ENCODE data around the gene ZBTB46.

- TF ChIP-seq CTCF (conservative IDR thresholded peaks at IDR 0.05) (no peak), ZFX (IDR thresholded peaks at IDR 0.05) (no peak)
These were observed 43.3 kb downstream of the ZBTB46 start for GRCh38 chr20:63787749-63788148.

All from C4-2B (cell line).